Measurements from ENCODE around the gene NAP1L1.

Gene NAP1L1

DNA sequence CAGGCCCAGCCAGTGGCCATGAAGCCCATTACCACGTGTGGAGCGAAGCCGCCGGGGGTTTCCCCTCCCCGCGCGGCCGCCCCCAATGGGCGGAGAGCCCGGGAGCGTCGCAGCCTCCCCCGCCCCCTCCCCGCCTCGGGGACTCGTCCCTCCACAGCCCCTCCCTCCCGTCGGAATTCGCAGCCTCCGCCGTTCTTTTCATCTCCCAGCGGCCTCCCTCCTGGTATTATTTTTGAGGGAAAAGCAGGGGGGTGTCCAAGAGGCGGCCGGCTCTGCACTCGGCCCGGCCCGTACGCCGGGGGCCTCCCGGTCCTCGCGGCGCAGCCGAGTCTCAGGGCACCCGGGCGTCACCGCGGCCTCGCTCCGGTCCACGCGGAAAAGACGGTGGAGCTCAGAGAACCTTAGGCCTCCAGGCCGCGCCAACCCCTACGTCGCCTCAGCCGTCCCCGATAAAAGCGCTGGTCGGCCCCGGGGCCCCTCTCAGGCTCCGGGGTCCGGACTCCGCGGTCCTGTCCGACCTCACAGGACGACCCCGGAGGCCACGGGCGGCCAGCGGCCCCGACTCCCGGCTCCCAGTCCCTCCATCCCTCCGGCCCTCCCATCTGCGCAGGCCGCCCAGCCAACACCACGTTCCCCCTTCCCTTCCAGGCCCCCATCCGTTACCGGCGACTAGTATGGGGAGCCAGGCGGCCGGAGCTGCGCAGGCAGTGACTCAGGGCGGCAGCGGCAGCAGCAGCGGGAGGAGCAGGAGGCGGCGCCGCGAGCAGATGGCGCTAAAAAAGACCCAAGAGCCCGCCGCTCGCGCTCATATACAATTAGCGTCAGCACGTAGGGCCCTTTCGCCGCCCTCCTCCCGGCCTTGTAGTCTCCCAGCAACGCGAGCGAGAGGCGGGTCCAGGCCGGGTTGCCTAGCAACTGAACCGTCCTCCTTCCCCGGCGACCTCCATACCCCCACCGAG, at the start of gene NAP1L1:
TSS of gene NAP1L1 (minus strand) at position 782 of the 959 bp plus-strand sequence. CDS start 10,466 bp downstream, outside the sequence.
- peak; percentile 93 to 98 for DNase-seq

GRCh38 chr12:76127588-76127987, 43.1 kb upstream of the NAP1L1 start:
- DNase-seq, result no peak

- DNase-seq, result no peak
Observed at GRCh38 chr12:76124456-76124855, 40.0 kb upstream of the NAP1L1 start.

- DNase-seq, result no peak
Observed at GRCh38 chr12:76123259-76124212, 39.1 kb upstream of the NAP1L1 start.

DNA sequence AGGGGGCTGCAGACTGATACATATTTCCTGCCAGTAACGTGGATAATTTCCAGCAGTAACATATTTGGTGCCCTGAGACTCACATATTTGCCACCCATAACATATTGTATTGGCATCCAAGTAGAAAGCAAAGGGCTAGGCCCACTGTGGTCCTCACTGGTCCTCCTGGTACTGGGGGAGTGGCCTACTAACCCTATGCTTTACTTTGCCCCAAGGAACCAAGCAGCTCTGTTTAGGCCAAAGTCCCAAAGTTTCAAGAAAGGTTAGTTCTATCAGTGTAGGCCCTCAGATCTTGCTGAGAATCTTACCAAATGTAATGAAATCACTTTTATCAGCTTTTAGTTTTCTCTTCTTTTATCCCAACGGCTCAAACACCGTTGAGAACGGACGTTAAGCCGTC, 35.4 kb upstream of the NAP1L1 start:
- no peak for DNase-seq

- DNase-seq, result no peak
Observed at GRCh38 chr12:76117751-76118150, 33.3 kb upstream of the NAP1L1 start.

DNA sequence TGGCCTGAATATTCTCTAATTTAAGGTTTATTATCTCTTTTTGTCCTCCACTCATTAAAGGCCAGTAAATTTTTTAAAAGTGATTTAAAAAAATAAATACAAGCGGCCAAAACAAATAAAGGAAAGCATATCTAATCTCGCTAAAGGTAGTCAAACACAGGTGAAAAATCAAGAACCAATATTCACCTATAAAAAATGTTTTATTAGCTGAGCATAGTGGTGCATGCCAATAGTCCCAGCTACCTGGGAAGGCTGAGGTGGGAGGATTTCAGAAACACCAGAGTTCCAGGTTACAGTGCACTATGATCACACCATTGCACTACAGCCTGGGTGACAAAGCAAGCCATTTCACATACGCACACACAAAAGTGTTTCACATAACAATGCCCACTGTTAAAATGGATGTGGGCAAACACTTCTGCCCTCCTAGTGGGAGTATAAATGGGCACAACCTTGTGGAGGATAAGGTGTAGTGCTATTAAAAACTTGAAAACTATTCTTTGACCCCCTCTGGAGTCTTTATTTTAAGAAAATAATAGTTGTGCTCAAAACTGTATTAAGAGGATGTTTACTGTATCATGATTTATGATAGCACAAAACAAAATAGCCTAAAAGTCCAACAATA, 32.7 kb upstream of the NAP1L1 start:
- DNase-seq, result no peak

GRCh38 chr12:76113800-76114757, 29.6 kb upstream of the NAP1L1 start:
- DNase-seq, result no peak

- DNase-seq, result no peak
Observed at GRCh38 chr12:76111209-76111749, 26.8 kb upstream of the NAP1L1 start.

- no peak for DNase-seq
Observed at GRCh38 chr12:76109879-76110278, 25.4 kb upstream of the NAP1L1 start.

- no peak for DNase-seq
Observed at GRCh38 chr12:76108356-76108755, 23.9 kb upstream of the NAP1L1 start.

DNA sequence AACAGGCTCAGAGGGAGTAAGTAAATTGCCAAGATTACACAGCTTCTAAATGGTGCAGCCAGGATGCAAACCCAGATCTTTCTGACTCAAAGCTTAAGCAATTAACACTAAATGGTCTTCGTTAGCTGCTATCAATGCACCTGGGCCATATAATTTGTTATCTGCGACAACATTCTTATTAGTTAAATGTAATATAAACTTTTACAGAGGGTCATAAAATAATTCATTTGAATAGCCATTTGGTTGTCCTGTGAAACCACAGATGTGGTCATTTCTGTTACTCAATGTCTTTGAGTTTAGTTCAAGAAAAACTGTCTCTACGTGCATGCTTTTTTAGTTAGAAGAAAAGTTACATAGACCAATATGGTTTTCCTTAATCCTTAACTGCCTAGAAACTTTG, 22.1 kb upstream of the NAP1L1 start:
- DNase-seq, result no peak

- DNase-seq, result no peak
Observed at GRCh38 chr12:76103958-76104357, 19.5 kb upstream of the NAP1L1 start.

DNA sequence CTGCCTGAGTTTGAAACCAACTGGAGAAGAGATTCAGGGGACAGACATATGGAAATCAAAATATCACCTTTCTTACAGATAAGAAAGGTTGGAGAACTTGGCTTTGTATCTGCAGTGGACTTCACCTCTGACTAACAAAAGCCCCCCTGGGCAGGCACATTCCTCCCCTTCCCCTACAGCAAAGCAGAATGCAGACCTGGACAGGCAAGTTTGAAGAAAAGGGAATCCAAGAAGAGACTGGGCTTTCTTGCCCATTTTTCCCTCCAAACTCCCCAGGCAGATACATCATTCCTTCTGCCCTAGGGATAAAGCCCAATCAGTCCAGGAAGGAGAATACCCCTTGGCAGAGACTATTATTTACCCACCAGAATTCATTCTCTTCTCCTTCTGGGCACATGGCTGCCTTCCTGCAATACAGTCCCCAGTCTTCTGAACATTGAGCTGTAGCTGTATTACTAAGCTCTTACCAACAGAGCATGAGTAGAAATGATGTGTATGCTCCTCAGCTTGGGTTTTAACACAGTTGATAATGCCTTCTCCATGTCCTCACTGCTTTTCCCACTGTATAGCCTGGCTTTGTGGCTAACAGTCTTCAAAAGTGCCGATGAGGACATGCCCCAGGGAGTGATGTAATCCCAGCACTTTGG, 17.4 kb upstream of the NAP1L1 start:
- DNase-seq, result no peak

DNA sequence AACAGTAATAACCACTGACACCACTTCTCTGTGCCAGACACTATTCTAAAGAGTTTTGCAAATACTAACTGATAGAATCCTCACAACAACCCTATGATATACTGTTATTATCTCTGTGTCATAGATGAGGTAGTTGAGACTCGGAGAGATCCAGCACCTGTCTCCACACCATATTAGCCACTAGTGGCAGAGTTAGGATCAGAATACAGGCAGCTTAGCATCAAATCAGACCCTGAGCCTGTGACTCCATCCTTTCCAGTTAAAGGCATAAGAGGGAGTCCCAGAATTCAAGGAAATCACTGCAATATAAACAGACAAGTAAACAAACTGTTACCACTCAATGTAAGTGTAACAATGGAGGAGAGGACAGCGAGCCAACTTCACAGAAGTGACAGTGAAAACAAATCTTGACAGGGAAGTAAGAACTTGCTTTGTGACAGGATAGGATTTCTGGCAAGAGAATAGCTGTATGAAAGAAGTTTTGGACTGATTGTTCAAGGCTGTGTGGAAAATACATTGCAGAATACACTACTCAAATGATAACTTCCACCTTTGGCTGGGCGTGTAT, 11.7 kb upstream of the NAP1L1 start:
- DNase-seq, result no peak

GRCh38 chr12:76094754-76095153, 10.3 kb upstream of the NAP1L1 start:
- no peak for DNase-seq

DNA sequence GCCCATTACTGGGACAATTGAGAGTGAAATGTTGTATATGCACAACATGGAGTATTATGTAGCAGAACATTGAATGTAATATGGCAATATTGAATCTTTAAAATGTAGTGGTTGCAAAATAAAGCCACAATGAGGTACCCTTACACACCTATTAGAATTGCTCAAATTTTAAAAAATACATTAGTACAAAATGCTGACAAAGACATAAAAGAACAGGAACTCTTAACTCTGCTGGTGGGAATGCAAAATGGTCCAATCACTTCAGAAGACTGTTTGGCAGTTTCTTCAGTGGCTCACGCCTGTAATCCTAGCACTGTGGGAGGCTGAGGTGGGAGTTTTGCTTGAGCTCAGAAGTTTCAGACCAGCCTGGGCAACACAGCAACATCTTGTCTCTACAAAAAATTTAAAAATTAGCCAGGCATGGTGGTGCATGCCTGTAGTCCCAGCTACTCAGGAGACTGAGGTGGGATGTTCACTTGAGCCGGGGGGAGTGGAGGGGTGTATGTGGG, 6.8 kb upstream of the NAP1L1 start:
- no peak for DNase-seq

DNA sequence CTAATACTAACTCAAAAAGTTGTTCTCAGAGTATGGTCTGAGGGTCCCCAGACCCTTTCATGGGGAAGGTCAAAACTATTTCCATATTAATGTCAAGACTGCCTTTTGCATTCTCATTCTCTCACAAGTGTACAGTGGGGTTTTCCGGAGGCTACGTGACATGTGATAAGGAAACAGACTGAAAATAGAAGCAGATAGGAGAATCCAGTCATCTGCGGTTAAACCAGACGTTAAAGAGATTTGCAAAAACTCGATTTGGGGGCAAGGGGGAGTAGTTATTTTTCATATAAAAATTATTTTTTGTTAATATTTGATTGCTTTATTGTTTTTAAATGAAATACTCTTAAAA, 1.0 kb upstream of the NAP1L1 start:
- peak; percentile 35 to 47 for DNase-seq

GRCh38 chr12:76084863-76085519, 506 bp upstream of the NAP1L1 start:
- DNase-seq, result peak; percentile 88 to 95

All from NCI-H526 (cell line).